Measurements from ENCODE around the gene SIK3.

- no peak for TF ChIP-seq GABPA (IDR thresholded peaks at IDR 0.05; ENCODE audit: low read depth)
- no peak for TF ChIP-seq CTCF (IDR thresholded peaks at IDR 0.05; ENCODE audit: insufficient read depth, low read length)
- TF ChIP-seq POLR2AphosphoS5 (IDR thresholded peaks at IDR 0.05; ENCODE audit: low read depth), result no peak
- no peak for TF ChIP-seq REST (IDR thresholded peaks at IDR 0.05; ENCODE audit: insufficient replicate concordance, low read depth)
- no peak for TF ChIP-seq SPI1 (IDR thresholded peaks at IDR 0.05; ENCODE audit: borderline replicate concordance, low read depth)
Measured at GRCh38 chr11:116892374-116892773, 205.9 kb downstream of the SIK3 start.

All from HL-60 (cell line).